Cardiac muscle cell (in vitro differentiated cells and primary cell): ENCODE results near the gene ERVW-1. TPM values are rescaled to one million over a fixed set of nuclear protein-coding genes. Genes with fewer than 3 reads are reported as not detected.
"Not testable (repeated sequence)": the region's sequence is repeated elsewhere in the genome, so short reads cannot be mapped to it uniquely, and the experiment has no call there.

Source experiments
- DNase-seq, 2 donors: peaks; one replicate each; pipeline versions ENCODE4 v3.0.0 to v3.0.0-alpha.2; 2010 to 2017; ENCODE audit warnings: low read depth in 1 of 2, low spot score in 1 of 2
- H3K27ac ChIP-seq: fragments of 200-600 bp; sonication (generic); 2 replicates; pipeline ENCODE4 v1.5.1; 2016
- H3K27me3 ChIP-seq: fragments of 200-600 bp; sonication (generic); 2 replicates; pipeline ENCODE4 v1.6.0; 2016; ENCODE audit warnings: control low read depth
- H3K36me3 ChIP-seq: fragments of 200-600 bp; sonication (generic); 2 replicates; pipeline ENCODE4 v1.5.1; 2016; ENCODE audit warnings: control low read depth
- H3K4me1 ChIP-seq: fragments of 200-600 bp; sonication (generic); 2 replicates; pipeline ENCODE4 v1.8.1; 2017; ENCODE audit warnings: low read depth, mild to moderate bottlenecking, mixed run types
- H3K4me3 ChIP-seq: fragments of 200-600 bp; sonication (generic); 2 replicates; pipeline ENCODE4 v1.5.1; 2016; ENCODE audit warnings: mild to moderate bottlenecking
- H3K9me3 ChIP-seq: fragments of 200-600 bp; sonication (generic); 2 replicates; pipeline ENCODE4 v1.5.1; 2017; ENCODE audit warnings: low read depth, mild to moderate bottlenecking, control low read depth
- CTCF ChIP-seq: IDR thresholded peaks from 2 replicates; pipeline ENCODE4 v1.5.1; 2012; ENCODE audit warnings: low read depth, mild to moderate bottlenecking, low read length
- polyA plus RNA-seq: library from polyadenylated mRNA; unstranded; fragments of >200 nt; fragmentation: Nextera tagmentation; extraction: Ambion mirVana; gene quantifications from 2 replicates; pipeline ENCODE4 v1.2.1, GENCODE V29; 2016
- total RNA-seq: library from RNA; depleted of rRNA; stranded (reverse); fragments of >200 nt; gene quantifications from 2 replicates; pipeline ENCODE4 v1.2.3, GENCODE V29; 2016

ERVW-1 gene
- not detected in 2 replicates for total RNA-seq
- polyA plus RNA-seq = 1.2 TPM in 1 of 2 replicates, not detected in the other

- not testable (repeated sequence) for DNase-seq, H3K4me3 ChIP-seq, H3K27ac ChIP-seq
Observed at GRCh38 chr7:92477681-92478080, at the start of gene ERVW-1. Gene ERVW-1, minus strand, starts transcription at chr7:92477946. Its CDS starts 7,565 bp downstream, at chr7:92470381.

GRCh38 chr7:92523110-92523509, 45.4 kb upstream of the ERVW-1 start:
- Histone ChIP-seq H3K36me3 (peaks cover 9% of the 10 kb centered on the region), H3K27ac (no peak overlapping the region), H3K27me3 (no peaks in the 10 kb centered on the region), H3K9me3 (no peaks in the 10 kb centered on the region), H3K4me1 (peaks cover 5% of the 10 kb centered on the region), H3K4me3 (no peak overlapping the region)
- DNase-seq = no peak
- no peak for TF ChIP-seq CTCF

More at GRCh38 chr7:92477681-92478080, at the start of gene ERVW-1:
- not testable (repeated sequence) for H3K36me3 ChIP-seq, H3K9me3 ChIP-seq, H3K4me1 ChIP-seq, H3K27me3 ChIP-seq

GRCh38 chr7:92520024-92520423, 42.3 kb upstream of the ERVW-1 start:
- Histone ChIP-seq H3K9me3 (no peaks in the 10 kb centered on the region), H3K36me3 (peaks cover 24% of the 10 kb centered on the region), H3K27me3 (no peaks in the 10 kb centered on the region), H3K4me1 (no peaks in the 10 kb centered on the region), H3K27ac (no peak overlapping the region), H3K4me3 (no peak overlapping the region)
- no peak for TF ChIP-seq CTCF
- no peak for DNase-seq

- no peak for DNase-seq
- H3K9me3 ChIP-seq = no peaks in the 10 kb centered on the region
- TF ChIP-seq CTCF = no peak
- H3K27ac ChIP-seq = no peak overlapping the region
- no peaks in the 10 kb centered on the region for H3K4me1 ChIP-seq
- no peaks in the 10 kb centered on the region for H3K27me3 ChIP-seq
- no peak overlapping the region for H3K4me3 ChIP-seq
- peaks cover 29% of the 10 kb centered on the region for H3K36me3 ChIP-seq
Observed at GRCh38 chr7:92517631-92518030, 39.9 kb upstream of the ERVW-1 start.

GRCh38 chr7:92513167-92513902, 35.6 kb upstream of the ERVW-1 start:
- no peaks in the 10 kb centered on the region for H3K4me1 ChIP-seq
- H3K27ac ChIP-seq = no peak overlapping the region
- H3K4me3 ChIP-seq = no peak overlapping the region
- H3K9me3 ChIP-seq = no peaks in the 10 kb centered on the region
- H3K36me3 ChIP-seq = peaks cover 46% of the 10 kb centered on the region
- no peak for TF ChIP-seq CTCF
- no peak for DNase-seq
- H3K27me3 ChIP-seq = no peaks in the 10 kb centered on the region

- DNase-seq = no peak
- no peak for TF ChIP-seq CTCF
- no peak overlapping the region for H3K4me3 ChIP-seq
- H3K36me3 ChIP-seq = peaks cover 50% of the 10 kb centered on the region
- H3K27ac ChIP-seq = no peak overlapping the region
- H3K4me1 ChIP-seq = no peaks in the 10 kb centered on the region
- no peaks in the 10 kb centered on the region for H3K27me3 ChIP-seq
- H3K9me3 ChIP-seq = no peaks in the 10 kb centered on the region
Observed at GRCh38 chr7:92508946-92509345, 31.2 kb upstream of the ERVW-1 start.
